Stimulated activated CD4-positive, alpha-beta T cell treated with anti-CD3 and anti-CD28 coated beads, Interleukin-1b, Interleukin-23, amount 100 ng/mL, for 48 hours (primary cell): ENCODE results near the gene NANS.
"Not testable (repeated sequence)": the region's sequence is repeated elsewhere in the genome, so short reads cannot be mapped to it uniquely, and the experiment has no call there.

ENCODE experiments used
- DNase-seq: peaks from one replicate; pipeline ENCODE4 v3.0.0-alpha.2; 2020

NANS gene

DNA sequence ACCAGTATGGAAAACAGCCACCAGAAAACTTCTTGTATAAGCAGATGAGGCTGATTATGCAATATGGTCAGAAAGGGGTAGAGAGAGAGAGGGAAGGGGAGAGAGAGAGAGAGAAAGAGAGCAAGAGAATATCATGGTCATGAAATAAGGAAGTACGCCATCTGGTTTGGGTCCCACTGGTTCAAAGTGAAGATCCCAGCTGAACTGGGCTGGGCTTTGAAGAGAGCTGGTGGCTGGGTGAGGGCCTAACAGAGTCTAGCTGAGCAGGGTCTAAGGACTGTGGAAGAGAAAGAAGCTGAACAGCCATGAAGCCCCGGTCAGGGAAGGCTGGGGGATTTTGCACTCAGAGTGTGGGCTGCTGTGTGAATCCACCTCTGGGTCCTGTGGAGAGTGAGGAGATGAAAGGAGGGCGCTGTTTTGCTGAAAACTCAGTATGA is 47.9 kb downstream of the NANS start:
- no peak for DNase-seq

DNA sequence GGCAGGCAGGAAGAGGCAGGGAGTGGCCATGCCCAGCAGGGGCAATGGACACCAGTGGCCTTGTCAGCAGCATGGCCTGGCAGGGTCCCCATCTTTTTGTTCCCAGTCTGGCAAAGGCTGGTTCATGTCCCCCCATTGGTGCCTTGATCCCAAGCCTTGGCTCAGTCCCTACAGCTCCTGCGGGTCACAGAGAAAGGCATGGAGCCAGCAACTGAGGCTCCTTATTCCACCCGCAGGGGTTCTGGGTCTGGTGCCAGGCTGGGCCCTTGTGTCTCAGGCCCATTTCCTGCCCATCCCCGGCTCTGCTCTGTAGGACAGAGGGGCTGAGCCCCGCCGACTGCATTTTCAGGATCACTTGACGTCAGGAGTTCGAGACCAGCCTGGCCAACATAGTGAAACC is 48.5 kb downstream of the NANS start:
- no peak for DNase-seq

DNA sequence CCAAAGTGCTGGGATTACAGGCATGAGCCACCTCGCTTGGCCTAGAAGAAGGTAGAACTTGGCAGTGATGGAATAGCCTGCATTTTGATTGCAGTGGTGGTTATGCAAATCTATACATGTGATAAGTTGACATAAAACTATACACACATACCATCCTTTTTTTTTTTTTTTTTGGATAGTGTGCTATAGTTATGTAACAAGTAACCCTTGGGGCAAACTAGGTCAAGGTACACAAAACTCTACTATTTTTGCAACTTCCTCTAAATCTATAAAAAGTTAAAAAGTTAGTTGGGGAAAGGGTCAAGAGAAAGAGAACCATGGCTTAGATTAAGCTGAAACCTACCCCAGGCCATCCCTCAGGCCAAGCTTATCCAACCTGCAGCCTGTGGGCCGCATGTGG is 51.4 kb downstream of the NANS start:
- DNase-seq, result no peak

DNA sequence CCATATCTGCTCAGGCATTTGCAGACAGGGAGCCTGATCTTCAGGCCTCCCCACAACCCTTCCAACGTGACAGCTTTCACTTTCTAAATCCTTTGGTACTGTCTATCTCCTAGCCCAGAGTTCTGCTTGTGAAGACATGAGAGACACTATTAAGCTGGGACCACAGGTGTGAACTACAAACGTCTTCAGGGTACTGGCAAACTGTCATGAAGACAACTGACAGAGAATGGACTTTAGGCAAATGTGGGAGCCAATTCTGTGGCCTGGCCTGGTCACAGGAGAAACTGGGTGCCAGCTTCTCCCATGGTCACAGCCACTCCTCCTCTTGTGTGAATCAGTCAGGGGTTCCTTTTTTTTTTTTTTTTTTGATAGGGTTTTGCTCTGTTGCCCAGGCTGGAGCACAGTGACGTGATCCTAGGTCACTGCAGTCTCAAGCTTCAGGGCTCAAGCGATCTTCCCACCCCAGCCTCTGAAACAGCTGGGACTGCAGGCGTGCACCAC is 52.0 kb downstream of the NANS start:
- no peak for DNase-seq

DNA sequence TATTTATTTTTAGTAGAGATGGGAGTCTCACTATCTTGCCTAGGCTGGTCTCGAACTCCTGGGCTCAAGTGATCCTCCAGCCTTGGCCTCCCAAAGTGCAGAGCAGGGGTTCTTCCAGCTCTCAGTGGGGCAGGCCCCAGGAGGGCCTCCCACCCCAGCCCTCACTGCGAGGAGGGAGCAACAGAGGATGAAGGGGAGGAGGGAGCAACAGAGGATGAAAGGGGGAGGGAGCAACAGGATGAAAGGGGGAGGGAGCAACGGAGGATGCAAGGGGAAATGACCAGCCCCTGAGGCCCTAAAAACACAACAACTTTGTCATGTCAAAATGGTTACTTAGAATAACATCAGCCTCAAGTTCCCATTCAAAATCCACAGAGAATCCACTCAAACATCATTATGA is 52.5 kb downstream of the NANS start:
- no peak for DNase-seq

DNA sequence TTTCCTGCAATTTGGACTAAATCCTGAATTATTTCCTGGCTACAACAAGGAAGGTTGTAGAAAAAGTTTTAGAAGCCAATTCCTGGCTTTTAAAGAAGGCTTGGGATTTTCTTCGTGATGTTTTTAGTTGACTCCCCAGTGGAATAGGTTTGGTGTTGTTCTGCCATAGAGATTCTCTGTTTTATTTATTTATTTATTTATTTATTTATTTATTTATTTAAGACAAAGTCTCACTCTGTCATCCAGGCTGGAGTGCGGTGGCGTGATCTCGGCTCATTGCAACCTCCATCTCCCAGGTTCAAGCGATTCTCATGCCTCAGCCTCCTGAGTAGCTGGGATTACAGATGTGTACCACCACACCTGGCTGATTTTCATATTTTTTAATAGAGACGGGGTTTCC is 60.6 kb downstream of the NANS start:
- not testable (repeated sequence) for DNase-seq

DNA sequence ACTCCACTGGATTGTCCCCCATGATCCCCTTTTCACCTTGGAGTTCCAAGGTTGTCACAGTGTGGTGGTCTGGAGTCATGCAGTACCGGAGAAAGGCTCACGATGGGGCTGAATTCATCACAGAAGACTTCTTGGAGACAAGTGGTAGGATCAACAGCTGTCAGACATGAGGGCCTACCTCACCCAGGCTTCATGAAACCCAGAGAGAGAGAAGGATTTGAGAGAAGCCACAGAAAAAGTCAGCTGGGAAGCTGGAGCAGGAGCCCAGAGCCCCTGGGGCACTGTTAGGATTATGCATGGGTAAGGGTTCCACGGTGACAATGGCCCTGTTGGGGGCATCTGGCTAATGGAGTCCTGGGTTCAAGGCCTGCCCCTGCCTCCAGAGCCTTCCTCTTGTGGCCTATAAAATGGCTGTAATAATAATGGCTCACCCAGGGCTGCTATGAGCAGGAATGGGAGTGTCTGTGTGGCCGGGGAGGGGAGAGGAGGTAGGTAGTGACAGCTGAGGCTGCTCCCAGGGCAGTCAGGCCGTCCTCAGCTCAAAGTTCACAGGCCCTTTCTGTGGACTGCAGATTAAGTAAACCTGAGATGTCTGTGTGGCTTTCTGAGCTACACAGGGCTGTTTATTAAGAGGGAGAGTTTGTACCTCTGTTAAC is 61.6 kb downstream of the NANS start:
- DNase-seq, result peak; percentile 43

DNA sequence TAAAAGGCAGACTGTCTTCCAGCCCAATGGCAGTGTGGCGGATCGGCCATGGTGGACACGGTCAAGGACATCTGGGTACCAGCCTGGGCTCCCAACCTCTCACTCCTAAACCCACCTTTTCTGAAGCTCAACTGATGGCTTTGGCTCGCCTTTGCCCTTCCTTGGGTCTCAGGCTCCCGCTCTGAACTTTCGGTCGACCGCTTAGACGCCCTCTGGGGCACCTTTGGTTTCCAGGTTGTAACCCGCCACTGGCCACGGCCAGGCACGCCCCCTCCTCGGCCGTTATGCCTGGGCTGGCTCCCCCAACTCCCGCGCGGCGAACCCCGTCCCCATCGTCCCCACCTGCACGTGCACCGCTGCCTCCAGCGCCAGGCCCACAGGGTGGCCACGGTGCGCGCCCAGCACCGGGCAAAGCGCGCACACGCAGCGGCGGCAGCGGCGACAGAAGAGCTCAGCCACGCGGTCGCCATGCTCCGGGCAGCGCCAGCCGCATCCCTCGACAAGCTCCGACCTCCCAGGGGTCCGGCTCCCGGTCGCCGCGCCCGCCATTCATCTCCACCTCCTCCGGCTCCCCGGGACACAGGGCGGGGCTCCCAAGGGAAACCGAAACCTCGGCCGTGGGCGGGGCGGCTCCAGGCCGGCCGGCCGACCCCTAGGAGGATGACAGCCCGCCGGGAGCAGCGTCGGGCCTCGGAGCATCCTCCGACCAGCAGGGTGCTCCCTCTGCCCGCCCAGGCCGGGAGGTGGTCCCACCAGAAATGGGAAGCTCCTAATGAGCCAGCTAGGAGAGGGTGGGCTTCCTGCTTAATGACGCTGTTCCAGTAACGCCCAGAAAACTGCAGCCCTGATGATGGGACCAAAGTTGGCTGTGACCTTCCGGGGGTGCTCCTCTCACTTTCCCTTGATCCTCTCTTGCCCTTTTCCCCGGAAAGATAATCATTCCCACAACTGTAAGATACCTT is 62.4 kb downstream of the NANS start, which contains the start of gene TRIM14:
TRIM14 (minus strand) TSS at position 583 of the 962 bp plus-strand sequence; CDS start at position 549, 34 bp downstream.
- DNase-seq, result peak; percentile 49

DNA sequence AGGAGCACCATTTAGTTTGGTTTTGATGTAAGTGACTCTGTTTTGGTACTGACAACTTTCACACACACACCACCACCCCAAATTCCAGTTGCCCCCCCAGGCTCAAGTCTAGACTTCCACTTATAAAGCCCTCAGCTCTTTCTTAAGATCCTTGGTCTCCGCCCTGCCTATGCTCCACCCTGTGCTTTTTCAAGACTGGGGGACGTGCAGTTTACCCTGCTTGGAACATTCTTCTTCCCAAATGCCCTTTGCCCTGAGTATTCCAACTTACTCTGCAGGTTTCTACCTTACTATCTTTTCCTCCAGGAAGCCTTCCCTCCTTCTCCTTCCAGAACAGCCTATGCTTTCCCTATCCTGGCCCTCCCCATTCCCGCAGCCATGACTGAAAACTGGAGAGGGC is 63.9 kb downstream of the NANS start:
- no peak for DNase-seq

DNA sequence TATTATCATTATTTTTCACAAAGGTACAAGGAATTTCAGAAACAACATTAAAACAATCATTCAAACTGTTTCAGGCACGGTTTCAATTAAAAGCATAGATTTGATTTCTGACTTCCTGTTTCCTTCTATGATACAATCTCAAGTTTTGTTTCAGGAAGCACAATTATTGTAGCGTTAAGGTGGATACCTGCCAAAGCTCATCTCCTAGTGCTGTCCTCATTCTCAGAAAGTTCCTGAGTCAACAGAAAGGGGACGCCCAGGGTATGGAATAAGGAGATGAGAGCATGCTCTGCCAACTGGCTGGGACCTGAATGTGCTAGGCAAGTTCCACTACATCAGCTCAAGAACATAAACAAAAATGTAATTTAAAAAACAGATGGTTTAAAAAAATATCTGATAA is 64.5 kb downstream of the NANS start:
- DNase-seq, result no peak

DNA sequence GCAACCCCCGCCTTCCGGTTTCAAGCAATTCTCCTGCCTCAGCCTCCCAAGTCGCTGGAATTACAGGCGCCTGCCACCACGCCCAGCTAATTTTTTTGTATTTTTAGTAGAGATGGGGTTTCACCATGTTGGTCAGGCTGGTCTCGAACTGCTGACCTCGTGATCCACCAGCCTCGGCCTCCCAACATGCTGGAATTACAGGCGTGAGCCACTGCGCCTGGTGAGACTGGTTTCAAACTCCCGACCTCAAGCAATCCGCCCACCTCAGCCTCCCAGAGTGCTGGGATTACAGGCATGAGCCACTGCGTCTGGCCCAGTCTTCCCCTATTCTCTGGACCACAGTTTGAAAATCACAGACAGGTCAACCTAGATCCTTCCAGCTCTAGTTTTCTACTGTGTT is 67.6 kb downstream of the NANS start:
- not testable (repeated sequence) for DNase-seq

DNA sequence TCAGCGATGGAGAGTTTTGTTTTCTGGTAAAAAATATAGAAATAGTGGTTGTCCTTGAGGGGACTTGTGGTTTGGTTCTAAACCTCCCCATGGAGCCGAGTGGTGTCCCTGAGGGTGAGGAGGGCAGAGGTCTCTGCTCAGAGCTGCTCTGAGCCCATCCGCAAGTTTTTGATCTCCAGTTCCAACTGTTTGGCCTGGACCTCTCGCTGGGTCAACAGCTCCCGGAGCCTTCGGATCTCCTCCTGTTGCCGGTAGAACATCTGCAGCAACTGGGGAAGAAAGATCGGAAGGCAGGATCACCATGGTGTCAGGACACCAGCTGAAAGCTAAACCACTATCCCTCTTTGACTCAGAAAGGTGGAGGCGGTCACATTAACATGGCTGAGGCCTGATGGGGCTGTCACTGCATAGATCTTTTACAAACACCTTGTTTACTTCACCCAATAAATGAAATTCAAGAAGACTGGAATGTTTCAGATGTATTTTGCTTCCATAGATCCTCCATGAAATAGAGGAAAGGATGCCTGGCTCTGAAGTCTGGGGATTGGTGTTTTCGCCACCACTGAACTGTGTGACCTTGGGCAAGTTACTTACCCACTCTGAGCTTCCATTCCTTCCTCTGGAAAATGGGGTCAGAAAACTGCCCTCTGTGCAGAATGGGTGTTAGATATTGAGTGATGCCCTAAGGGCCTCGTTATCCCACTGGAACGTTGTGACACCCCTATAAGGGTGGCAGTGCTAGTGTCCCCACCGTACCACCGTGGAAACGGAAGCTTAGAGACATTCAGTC is 68.3 kb downstream of the NANS start:
- DNase-seq, result no peak

DNA sequence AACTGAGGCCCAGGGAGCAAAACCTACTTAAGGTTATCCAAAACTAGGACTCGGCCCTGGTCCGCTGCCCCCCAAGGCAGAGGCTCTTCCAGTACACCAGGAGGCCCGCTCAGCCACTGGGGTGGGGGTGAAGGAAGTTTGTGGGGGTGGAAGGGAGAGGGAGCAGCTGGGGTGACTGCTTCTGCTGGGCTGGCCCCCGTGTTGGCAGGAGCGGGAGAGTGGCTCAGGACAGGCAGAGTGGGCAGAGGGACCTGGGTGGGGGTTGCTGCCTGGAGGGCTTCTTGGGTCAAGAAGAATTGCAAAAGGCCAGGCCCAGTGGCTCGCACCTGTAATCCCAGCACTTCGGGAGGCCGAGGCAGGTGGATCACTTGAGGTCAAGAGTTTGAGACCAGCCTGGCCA is 70.7 kb downstream of the NANS start:
- no peak for DNase-seq

DNA sequence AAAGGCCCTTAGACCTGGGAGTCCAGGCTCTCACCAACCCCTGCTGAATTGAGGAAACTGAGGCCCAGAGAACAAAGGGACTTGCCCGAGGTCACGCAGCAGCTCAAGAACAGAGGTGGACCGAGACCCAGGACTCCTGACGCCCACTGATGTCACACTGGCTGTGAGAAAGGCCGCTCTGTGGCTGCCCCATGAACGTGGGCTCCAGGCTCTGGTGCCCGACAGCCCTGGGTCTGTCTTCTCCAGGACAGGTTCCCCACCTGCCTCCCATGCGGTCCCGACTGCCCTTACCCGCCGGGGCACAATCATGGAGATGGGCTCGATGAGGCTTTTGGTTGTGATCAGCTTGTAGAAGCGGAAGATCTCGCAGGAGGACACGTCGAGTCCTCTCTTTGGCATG is 71.8 kb downstream of the NANS start:
- no peak for DNase-seq

DNA sequence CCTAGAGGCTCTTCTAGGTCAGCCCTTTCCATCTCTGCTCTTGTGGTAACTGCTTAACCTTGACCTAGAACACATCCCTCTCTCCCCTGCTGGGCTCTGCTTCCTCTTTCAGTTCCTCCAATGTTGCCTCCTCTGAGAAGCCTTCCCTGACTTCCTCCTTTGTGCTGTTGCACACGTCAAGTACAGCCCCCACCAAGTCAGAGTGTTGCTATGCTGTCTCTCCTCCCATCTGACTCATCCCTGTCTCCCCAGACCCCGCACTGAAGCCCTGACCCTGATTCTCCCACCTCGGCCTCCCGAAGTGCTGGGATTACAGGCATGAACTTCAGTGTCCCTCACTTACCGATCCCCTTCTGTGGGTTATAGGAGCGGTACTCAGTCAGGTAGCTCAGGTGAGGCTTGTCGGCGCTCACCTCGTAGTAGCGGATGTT is 72.9 kb downstream of the NANS start:
- no peak for DNase-seq

DNA sequence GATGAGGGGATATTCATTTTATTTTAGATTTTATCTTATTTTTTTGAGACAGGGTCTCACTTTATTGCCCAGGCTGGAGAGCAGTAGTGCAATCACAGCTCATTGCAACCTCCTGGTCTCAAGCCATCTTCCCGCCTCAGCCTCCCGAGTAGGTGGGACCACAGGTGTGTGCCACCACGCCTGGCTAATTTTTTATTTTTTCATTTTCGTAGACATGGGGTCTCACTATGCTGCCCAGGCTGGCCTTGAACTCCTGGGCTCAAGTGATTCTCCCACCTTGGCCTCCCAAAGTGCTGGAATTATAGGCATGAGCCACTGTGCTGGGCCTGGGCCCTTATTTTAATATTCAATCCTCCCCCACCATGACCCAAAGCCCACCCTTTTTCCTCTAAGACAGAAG is 73.5 kb downstream of the NANS start:
- not testable (repeated sequence) for DNase-seq

DNA sequence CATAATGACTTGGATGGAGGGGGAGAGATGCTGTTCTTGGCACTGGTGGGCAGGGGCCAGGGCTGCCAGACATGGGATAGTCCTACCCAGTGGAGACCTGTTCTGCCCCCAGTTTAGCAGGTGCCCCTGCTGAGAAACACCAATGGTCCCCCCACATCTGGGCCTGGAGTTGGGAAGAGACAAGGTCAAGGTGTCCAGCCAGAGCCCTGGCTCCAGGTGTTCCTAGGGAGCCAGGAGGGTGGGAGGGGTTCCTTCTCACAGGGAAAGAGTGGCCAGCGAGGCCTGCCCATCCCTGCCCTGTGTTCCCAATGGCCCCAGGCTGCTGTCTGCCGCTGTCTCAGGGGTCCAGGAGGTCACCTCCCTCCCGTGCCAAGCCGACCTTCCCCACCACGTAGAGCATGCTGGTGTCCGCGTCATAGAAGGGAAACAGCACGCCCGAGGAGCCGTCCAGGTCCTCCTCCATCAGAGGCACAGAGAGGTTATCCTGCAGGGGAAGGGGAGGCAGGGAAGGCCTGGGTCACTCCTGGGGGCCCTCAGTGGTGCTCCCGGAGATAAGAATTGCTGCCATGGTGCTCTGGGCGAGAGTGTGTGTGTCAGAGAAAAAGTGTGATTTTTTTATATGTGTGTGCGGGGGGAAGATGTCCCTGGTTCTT is 74.2 kb downstream of the NANS start:
- DNase-seq, result no peak

DNA sequence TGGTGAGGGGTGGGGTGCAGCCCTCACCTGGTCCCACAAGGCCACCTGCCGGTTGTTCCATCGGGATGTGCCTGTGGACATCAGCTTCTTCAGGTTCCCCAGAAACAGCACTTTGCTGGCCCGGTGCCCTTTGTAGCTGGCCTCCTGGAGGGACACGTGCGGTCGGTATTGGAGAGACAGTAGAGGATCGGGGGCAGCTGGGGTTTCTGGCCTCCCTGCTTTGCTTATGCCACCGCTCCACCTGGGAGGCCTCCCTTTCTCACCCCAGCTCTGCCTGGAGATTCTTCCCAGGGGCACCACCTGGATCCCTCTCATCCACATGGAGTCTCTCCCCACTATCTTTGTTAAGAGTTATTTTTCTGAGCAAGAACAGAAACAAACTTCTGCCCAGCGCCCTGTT is 75.6 kb downstream of the NANS start:
- DNase-seq, result no peak
